HG02973 (cell line): ENCODE results near the gene C9orf43.
"Not testable (repeated sequence)": the region's sequence is repeated elsewhere in the genome, so short reads cannot be mapped to it uniquely, and the experiment has no call there.

Experiments used
- ATAC-seq: cut with Tn5 transposase; IDR thresholded peaks from one replicate; pipeline ENCODE4 v1.9.1; 2021; ENCODE audit warnings: moderate library complexity; ENCODE audit not compliant: unreplicated experiment

Gene C9orf43, protein sequence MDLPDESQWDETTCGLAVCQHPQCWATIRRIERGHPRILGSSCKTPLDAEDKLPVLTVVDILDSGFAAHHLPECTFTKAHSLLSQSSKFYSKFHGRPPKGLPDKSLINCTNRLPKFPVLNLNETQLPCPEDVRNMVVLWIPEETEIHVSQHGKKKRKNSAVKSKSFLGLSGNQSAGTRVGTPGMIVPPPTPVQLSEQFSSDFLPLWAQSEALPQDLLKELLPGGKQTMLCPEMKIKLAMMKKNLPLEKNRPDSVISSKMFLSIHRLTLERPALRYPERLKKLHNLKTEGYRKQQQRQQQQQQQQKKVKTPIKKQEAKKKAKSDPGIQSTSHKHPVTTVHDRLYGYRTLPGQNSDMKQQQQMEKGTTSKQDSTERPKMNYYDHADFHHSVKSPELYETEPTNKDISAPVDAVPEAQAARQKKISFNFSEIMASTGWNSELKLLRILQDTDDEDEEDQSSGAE

DNA sequence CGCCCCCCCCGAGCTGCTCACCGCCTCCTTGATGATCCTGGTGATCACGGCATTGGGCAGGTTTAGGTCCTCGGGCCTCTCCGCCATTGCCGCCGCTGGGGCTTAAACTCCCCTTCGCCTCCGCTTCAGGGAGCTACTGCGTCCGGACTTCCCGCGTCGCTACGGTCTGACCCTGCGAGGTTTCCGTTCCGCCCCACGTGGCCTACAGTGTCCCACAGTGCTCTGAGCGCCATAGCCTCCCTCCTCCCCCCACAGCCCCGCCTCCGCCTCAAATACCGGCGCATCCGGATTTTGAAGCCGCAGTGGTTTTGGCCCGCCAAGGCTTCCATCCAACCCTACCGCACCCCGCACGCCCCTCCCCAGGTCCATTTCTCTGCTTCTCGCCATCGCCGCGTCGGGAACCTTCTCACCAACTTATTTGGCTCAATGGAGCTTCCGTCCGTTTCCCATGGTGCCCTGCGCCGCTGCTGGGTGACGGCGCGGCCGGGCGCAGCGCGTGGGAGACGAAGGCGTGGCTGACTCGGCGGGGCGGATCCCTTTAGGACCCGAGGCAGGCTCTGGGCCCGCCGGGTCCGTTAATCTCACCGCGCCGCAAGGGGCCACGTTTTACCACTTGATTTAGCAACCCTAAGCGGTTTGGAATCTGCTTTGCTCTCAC, at the start of gene C9orf43, which contains the start of gene POLE3:
TSS of gene C9orf43 (plus strand) at position 541 of the 658 bp plus-strand sequence. CDS start 2,747 bp downstream, outside the sequence.
TSS of gene POLE3 (minus strand) at position 469 of the 658 bp plus-strand sequence. CDS start at position 87, 382 bp downstream.
- peak; percentile 93 for ATAC-seq

DNA sequence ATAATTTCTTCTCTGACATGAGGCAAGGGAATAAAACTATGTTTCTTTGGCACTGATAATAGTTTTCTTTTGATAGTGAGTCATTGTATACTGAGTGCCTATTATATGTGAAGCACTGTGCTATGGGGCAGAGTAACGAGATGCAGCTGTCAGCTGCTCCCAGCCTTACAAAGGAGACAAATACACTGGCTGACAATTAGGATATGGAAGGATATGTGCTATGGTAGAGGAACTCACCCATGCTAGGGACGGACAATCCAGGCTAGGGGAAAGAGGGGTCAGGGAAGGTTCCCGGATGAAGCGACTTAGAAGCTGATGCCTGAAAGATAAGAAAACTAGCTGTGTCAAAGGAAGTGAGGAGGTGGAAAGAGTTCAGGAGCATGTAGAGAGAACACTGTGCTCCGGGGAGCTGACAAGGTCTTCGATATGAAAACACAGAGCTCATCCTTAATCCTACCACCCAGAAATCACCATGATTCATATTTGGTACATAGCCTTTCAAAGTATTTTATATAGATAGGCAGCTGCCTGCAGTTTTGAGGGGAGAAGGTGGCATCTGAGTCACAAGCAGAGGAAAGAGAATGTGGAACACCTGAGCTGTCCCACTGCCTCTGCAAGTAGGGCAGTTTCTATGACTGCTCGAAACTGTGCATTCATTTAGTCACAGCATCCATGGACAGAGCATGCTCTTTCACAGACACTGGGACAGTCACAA, 49.1 kb upstream of the C9orf43 start:
- ATAC-seq: no peak

DNA sequence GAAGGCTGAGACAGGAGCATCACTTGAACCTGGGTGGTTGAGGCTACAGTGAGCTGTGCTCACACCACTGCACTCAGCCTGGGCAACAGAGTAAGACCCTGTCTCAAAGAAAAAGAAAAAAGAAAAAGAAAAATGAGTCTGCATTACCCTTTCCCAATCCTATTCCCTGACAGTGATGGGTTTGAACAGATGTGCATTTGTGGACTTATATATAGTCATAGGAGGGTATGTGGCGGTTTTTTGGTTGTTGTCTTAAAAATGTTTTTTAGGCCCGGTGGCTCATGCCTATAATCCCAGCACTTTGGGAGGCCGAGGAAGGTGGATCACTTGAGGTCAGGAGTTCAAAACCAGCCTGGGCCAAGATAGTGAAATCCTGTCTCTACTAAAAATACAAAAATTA, 47.2 kb upstream of the C9orf43 start:
- no peak for ATAC-seq

DNA sequence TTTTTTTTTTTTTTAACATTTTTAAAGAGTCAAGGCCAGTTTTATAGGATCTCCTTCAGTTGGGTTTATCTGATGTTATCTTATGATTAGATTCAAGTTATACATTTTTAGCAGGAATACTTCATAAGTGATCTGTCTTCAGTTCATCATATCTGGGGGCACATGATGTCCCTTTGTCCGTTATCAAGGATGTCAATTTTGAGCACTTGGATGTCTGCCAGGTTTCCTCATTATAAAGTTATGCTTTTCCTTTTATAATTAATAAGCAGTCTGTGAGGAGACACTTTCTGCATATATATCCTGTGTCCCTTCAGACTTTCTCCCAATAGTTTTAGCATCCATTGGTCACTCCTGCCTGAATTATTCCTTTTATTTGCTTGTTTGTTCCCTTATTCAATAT, 45.6 kb upstream of the C9orf43 start:
- no peak for ATAC-seq

DNA sequence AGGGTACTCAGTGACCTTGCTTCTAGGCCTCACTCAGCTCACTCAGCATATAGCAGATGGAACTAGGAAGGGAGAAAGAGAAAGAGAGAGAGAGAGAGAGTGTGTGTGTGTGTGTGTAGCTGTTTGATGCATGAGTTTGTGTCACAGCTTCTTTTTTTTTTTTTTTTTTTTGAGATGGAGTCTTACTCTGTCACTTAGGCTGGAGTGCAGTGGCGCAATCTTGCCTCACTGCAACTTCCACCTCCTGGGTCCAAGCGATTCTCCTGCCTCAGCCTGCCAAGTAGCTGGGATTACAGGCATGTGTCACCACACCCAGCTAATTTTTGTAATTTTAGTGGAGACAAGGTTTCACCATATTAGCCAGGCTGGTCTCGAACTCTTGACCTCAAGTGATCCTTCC, 44.9 kb upstream of the C9orf43 start:
- ATAC-seq: not testable (repeated sequence)

DNA sequence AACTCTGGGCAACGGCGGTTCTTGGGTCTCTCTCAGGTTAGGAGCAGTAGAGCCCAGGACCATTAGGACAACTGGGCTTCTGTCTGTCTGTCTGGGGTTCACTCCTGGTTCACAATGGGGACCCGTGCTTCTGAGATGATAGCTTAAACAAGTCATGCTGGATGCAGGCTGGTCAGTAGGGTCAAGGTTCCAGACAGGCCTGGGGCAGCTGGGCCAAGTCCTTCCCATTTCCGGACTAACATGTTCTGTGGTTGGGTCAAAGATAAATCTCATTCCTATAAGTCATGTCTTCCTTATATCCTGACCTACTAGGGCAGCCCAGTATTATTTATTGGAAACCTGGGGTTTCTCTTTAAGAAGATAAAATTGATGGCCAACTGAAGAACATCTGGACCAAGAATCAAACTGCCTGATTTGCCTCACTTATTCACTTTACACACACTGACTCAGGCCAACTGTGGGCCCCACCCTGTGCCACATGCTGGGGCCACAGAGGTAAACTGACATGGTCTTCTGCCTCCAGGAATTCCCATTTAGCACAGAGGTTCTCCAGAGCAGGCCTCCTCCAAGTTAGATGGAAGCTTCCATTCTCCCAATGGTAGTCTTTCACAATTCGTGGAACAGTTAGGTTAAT, 42.1 kb upstream of the C9orf43 start:
- ATAC-seq: no peak

DNA sequence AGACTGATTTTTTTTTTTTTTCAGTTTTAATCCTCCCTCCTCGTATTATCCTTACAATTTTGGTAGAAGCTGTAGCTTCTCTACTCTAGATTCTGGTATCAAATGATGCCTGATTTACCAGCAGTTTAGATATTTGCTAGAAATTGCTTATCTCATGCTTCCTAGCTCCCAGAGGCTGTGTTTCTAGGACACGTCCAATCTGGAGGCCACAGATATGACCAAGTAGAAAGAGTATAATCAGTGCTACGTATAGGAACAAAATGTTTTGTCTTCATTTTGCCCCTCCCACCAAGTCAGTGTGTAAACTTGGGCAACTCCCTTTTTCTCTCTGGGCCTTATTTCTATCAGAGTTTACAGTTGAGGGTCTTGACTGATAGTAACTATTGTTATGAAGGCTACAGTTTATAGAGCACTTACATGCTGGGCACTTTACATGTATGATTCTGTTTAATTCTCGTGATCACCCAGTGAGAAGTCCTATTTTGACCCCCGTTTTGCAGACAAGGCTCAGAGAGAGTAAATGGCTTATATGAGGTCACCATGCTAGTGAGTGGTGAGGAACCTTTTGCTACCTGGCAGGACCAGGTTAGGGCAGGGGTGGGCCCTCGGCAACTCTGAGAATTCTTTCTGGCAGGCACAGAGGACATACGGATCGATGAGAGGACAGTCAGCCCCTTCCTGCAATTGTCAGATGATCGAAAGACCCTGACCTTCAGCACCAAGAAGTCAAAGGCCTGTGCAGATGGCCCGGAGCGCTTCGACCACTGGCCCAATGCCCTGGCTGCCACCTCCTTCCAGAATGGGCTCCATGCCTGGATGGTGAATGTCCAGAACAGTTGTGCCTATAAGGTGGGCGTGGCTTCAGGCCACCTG, 41.3 kb upstream of the C9orf43 start:
- ATAC-seq: no peak

DNA sequence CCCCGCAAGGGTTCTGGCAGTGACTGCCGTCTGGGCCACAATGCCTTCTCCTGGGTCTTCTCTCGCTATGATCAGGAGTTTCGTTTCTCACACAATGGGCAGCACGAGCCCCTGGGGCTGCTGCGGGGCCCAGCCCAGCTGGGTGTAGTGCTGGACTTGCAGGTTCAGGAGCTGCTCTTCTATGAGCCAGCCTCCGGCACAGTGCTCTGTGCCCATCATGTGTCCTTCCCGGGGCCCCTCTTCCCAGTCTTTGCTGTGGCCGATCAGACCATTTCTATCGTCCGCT, 40.7 kb upstream of the C9orf43 start:
- no peak for ATAC-seq

DNA sequence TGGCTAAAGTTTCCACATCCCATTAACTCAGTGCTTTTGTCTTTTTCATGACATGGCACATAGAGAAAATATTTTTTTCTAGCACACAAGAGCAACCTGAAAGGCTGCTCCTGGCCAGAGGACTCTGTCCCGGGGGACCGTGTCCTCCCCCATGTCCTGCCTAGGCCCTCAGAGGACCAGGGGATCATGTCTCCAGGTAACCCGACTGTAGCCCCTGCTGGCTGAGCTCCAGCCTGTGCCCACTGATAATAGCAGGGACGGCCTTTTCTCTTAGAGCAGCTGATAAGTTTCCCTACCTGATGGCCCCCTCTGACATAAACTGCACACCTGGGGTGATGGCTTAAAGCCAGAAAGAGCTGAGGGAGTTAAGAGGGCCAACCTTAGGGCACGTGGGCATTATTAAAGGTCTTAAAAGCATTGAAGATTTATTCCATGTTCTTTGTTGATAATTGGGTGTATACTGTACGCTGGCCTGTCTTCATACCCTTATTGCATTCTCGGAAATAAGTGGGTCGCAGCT, 39.7 kb upstream of the C9orf43 start:
- no peak for ATAC-seq

DNA sequence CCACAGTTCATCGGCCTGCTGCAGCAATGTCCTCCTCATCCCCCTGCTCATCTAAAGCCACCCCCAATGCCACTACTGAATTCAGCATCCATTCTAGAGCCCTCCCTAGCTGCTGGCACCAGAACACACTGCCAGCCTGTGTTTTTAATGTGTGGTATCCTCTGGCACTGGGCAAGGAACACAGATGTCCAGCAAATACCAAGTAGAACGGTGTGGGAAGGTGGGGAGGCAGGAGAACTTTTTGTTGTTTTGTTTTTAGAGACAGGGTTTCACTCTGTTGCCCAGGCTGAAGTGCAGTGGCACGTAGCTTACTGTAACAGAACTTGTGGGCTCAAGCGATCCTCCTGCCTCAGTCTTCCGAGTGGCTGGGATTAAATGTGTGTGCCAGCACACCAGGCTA, 38.5 kb upstream of the C9orf43 start:
- no peak for ATAC-seq

DNA sequence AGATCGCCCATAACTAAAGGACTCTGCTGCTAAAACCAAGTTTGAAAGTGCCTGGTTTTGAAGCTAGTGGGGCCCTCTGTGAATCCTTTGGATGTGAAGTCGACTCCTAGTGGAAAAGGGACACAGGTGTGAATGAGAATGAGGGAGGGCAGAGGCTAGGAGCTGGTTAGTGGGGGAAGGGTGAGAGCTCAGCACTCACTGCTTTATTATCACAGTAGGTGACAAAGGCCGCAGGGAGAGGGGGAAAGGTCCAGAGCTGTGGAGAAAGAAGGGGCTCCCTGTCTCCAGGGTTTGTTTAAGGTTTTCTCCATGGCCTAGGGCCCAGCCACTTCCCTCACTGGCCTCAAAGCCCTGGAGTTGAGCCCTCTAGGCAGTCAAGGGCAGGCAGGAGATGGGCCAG, 37.3 kb upstream of the C9orf43 start:
- no peak for ATAC-seq

DNA sequence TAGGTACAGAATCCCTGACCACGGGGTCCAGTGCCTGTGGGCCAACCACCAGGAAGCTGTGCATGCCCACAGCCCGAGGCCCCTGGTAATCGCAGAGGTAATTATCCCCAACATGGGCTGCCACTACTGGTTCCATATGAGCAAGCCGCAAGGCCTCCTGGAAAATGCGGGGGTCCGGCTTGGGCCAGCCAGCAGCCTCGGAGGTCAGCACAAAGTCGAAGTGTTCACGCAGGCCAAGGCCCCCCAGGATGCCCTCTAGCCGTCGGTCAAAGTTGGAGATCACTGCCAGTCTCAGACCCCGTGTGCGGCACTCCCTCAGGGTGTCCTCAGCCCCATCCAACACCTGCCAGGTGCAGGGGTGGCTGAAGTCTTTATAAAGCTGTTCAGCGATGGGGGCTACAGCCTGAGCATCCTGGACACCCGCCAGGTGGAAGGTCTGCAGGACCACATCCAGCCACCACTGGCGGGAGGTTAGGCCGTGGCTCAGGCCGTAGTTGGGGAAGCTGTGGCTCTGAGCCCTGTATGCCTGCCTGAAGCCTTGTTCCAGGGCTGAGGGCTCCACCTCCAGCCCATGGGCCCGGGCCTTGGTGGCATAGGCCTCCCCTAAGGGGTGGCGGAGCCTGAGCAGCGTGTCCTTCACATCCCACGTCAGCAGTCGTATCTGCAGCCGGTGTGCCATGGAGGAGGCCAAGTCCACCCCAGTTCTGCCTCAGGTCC, 36.7 kb upstream of the C9orf43 start:
- no peak for ATAC-seq

DNA sequence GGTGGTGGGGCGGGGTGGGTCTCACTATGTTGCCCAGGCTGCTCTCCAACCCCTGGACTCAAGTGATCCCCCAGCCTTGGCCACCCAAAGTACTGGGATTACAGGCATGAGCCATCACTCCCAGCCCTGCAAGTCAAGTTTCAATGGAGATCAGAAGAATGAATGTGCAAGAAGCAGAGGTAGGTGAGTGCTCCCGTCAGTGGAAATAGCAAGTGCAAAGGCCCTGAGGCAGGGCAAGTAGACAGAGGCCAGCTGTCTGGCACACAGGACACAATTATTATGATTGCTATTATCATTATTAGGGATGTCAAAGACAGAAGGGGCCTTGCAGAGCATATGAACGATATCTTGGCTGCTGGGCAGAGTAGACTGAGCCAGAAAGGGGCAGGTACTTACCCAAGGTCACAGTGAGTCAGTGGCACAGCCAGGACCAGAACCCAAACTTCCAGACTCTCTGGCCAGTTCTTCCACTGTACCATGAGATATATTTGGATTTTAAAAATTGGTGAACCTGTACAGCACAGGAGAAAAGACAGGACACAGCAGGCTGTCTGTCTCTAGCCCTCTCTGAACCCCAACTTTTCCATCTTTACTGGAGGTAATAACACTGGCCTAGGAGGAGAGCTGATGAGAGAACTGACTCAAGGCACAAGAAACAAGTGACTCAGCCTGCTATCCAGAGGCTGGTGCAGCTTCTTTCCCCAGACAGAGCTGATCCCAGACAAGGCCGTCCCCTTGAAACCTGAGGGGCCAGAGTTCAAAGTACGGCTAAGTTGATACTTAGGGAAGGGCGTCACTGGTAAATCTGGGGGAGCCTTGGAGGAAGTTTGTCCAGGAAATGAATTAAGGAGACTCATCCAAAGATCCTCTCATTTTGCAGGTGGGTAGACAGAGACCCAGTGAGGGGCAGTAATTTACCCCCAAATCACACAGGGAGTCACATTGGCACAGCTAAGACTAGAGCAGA, 35.2 kb upstream of the C9orf43 start:
- ATAC-seq: no peak

DNA sequence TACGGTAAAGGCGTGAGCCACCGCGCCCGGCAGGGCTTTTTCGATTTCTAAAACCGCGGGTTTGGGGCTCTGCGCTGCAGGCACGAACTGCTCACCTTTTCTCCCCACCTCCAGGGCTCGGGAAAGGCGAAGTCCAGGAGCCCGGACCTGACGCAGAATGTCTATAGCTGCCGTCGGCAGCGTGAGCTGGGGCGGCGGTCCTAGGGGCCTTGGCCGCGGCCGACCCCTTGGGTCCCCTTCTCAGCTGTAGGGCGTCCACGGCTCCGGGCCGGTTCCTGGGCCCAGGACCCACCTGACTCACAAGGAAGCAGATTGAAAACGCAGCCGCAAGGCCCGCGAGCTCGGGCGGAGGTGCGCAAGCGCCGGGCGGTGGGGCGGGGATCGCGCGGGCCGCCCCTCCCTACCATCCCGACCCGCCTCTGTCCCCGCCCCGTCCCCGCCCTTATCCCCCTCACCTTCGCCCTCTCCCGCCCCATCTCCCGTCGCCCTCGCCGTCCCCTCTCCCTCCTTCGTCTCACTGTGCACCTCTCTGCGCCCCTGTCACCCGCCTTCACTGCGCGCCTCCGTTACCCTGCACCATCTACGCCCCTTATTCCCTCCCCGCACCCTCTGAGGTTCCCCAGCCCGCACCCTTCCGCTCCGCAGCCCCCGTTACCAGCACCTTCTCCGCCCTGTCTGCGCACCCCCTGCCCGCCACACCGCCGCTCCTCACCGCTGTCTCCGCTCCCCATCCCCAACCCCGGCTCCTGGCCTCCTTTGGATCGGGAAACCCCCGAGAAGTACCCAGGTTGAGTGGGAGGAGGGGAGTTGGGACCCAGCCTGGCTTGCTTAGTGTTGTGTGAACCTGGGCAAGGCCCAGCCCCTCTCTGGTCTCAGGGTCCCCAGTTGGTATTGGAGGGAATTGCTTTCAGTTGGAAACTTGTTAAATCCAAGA, 33.6 kb upstream of the C9orf43 start, which contains the start of gene HDHD3:
TSS of gene HDHD3 (minus strand) at position 353 of the 934 bp plus-strand sequence. CDS start 2,632 bp downstream, outside the sequence.
- ATAC-seq: peak; percentile 81

DNA sequence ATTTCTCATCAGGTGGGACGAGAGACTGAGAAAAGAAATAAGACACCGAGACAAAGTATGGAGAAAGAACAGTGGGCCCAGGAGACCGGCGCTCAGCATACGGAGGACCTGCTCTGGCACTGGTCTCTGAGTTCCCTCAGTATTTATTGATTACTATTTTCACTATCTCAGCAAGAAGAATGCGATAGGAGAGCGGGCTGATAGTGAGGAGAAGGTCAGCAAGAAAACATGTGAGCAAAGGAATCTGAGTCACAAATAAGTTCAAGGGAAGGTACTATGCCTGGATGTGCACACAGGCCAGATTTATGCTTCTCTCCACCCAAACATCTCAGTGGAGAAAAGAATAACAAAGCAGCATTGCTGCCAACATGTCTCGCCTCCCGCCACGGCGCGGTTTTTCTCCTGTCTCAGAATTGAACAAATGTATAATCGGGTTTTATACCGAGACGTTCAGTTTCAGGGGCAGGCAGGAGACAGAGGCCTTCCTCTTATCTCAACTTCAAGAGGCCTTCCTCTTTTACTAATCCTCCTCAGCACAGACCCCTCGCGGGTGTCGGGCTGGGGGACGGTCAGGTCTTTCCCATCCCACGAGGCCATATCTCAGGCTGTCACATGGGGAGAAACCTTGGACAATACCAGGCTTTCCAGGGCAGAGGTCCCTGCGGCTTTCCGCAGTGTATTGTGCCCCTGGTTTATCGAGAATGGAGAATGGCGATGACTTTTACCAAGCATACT, 31.3 kb upstream of the C9orf43 start:
- ATAC-seq: not testable (repeated sequence)

DNA sequence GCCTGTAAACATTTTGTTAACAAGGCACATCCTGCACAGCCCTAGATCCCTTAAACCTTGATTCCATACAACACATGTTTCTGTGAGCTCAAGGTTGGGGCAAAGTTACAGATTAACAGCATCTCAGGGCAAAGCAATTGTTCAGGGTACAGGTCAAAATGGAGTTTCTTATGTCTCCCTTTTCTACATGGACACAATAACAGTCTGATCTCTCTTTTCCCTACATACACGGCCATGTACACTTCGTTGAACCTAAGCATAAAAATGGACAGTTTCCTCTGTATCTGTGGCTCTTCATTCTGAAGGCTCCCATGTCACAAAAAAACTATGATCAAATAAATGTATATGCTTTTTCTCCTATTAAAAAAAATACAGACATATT, 30.7 kb upstream of the C9orf43 start:
- not testable (repeated sequence) for ATAC-seq
